ENCODE measurements around the gene CGB5. TPM values are rescaled to one million over a fixed set of nuclear protein-coding genes. Genes with fewer than 3 reads are reported as not detected.

The CGB5 gene
- polyA plus RNA-seq, 4 donors, result 0.13 to 0.29 TPM; not detected in 2

GRCh38 chr19:49085020-49085867 lies 41.6 kb downstream of the CGB5 start, which contains the start of gene SNRNP70:
SNRNP70 (plus strand) TSS chr19:49085451; CDS start chr19:49086415, 964 bp downstream.
- peak; percentile 97 to 100 (median 98) for DNase-seq (ENCODE audit: low read depth in 4 of 4, low spot score in 3 of 4)

- DNase-seq (ENCODE audit: low read depth in 4 of 4, low spot score in 3 of 4), result no peak
Measured at GRCh38 chr19:49085868-49086232, 42.2 kb downstream of the CGB5 start.

GRCh38 chr19:49086296-49086695 lies 42.6 kb downstream of the CGB5 start:
- DNase-seq (ENCODE audit: low read depth in 4 of 4, low spot score in 3 of 4), result no peak

- DNase-seq (ENCODE audit: low read depth in 4 of 4, low spot score in 3 of 4), result no peak
Measured at GRCh38 chr19:49091391-49092038, 47.9 kb downstream of the CGB5 start.

- DNase-seq (ENCODE audit: low read depth in 4 of 4, low spot score in 3 of 4), result no peak
Measured at GRCh38 chr19:49092686-49093085, 49.0 kb downstream of the CGB5 start.

Other genes starting within 250 kb of the CGB5 start
- 10 to 100 TPM; 34.5 to 46.3 (median 38.8) TPM for gene BCAT2, start 232.8 kb upstream of the CGB5 start, polyA plus RNA-seq (ENCODE audit: insufficient read length in 4 of 4)
- 10 to 100 TPM; 25.9 to 44.8 (median 33.1) TPM for gene HSD17B14, start 207.4 kb upstream of the CGB5 start, polyA plus RNA-seq (ENCODE audit: insufficient read length in 4 of 4)
- 10 to 100 TPM; 20.4 to 28.7 (median 21.8) TPM for gene PLEKHA4, start 175.2 kb upstream of the CGB5 start, polyA plus RNA-seq (ENCODE audit: insufficient read length in 4 of 4)
- 10 to 100 TPM; 35.7 to 41.1 (median 36.2) TPM for gene PPP1R15A, start 171.4 kb upstream of the CGB5 start, polyA plus RNA-seq (ENCODE audit: insufficient read length in 4 of 4)
- gene TULP2, start 145.1 kb upstream of the CGB5 start, polyA plus RNA-seq (ENCODE audit: insufficient read length in 4 of 4), result 1 to 10 TPM in 1 of 4 donors, under 1 TPM in 3; 0.64 to 1.2 (median 0.85) TPM
- 100 to 1,000 TPM; 273 to 369 (median 280) TPM for gene NUCB1, start 143.5 kb upstream of the CGB5 start, polyA plus RNA-seq (ENCODE audit: insufficient read length in 4 of 4)
- 10 to 100 TPM in 1 of 4 donors, 1 to 10 TPM in 3; 4.9 to 11.6 (median 6.8) TPM for gene DHDH, start 110.1 kb upstream of the CGB5 start, polyA plus RNA-seq (ENCODE audit: insufficient read length in 4 of 4)
- 10 to 100 TPM; 72.5 to 91.2 (median 79.4) TPM for gene BAX, start 89.0 kb upstream of the CGB5 start, polyA plus RNA-seq (ENCODE audit: insufficient read length in 4 of 4)
- 1,000 to 10,000 TPM; 2,163 to 3,232 (median 2,621) TPM for gene FTL, start 78.5 kb upstream of the CGB5 start, polyA plus RNA-seq (ENCODE audit: insufficient read length in 4 of 4)
- 10 to 100 TPM; 40.5 to 47.3 (median 41.6) TPM for gene GYS1, start 50.5 kb upstream of the CGB5 start, polyA plus RNA-seq (ENCODE audit: insufficient read length in 4 of 4)
- gene RUVBL2, start 50.0 kb upstream of the CGB5 start, polyA plus RNA-seq (ENCODE audit: insufficient read length in 4 of 4), result 100 to 1,000 TPM in 1 of 4 donors, 10 to 100 TPM in 3; 77.1 to 105 (median 82.6) TPM
- under 1 TPM in 1 of 4 donors, not detected in 3; 0.26 TPM for gene LHB, start 26.8 kb upstream of the CGB5 start, polyA plus RNA-seq (ENCODE audit: insufficient read length in 4 of 4)
- not detected for gene CGB3, start 19.5 kb upstream of the CGB5 start, polyA plus RNA-seq (ENCODE audit: insufficient read length in 4 of 4)
- under 1 TPM in 1 of 4 donors, not detected in 3; 0.10 TPM for gene CGB2, start 12.0 kb upstream of the CGB5 start, polyA plus RNA-seq (ENCODE audit: insufficient read length in 4 of 4)
- not detected for gene CGB1, start 7.0 kb upstream of the CGB5 start, polyA plus RNA-seq (ENCODE audit: insufficient read length in 4 of 4)
- gene CGB8, start 5.3 kb downstream of the CGB5 start, polyA plus RNA-seq (ENCODE audit: insufficient read length in 4 of 4), result under 1 TPM in 2 of 4 donors, not detected in 2; 0.12 to 0.51 TPM
- gene CGB7, start 13.9 kb downstream of the CGB5 start, polyA plus RNA-seq (ENCODE audit: insufficient read length in 4 of 4), result 1 to 10 TPM in 2 of 4 donors, under 1 TPM in 2; 0.79 to 1.9 (median 1.3) TPM
- 1 to 10 TPM; 3.0 to 4.6 (median 3.7) TPM for gene NTF4, start 21.0 kb downstream of the CGB5 start, polyA plus RNA-seq (ENCODE audit: insufficient read length in 4 of 4)
- under 1 TPM in 3 of 4 donors, not detected in 1; 0.03 to 0.07 (median 0.06) TPM for gene KCNA7, start 28.9 kb downstream of the CGB5 start, polyA plus RNA-seq (ENCODE audit: insufficient read length in 4 of 4)
- 100 to 1,000 TPM; 317 to 333 (median 329) TPM for gene SNRNP70, start 41.6 kb downstream of the CGB5 start, polyA plus RNA-seq (ENCODE audit: insufficient read length in 4 of 4)
- gene LIN7B, start 70.5 kb downstream of the CGB5 start, polyA plus RNA-seq (ENCODE audit: insufficient read length in 4 of 4), result 1 to 10 TPM; 7.7 to 8.9 (median 8.2) TPM
- gene C19orf73, start 75.3 kb downstream of the CGB5 start, polyA plus RNA-seq (ENCODE audit: insufficient read length in 4 of 4), result 1 to 10 TPM in 1 of 4 donors, under 1 TPM in 3; 0.59 to 1.2 (median 0.86) TPM
- gene PPFIA3, start 75.7 kb downstream of the CGB5 start, polyA plus RNA-seq (ENCODE audit: insufficient read length in 4 of 4), result 1 to 10 TPM; 5.5 to 9.4 (median 6.0) TPM
- gene HRC, start 111.5 kb downstream of the CGB5 start, polyA plus RNA-seq (ENCODE audit: insufficient read length in 4 of 4), result 10 to 100 TPM; 27.0 to 30.6 (median 29.7) TPM
- 10 to 100 TPM; 26.6 to 38.0 (median 31.0) TPM for gene TRPM4, start 113.9 kb downstream of the CGB5 start, polyA plus RNA-seq (ENCODE audit: insufficient read length in 4 of 4)

Measured in right renal pelvis (tissue), 4 donors.